HepG2 (cell line): ENCODE data around the gene WDR54. TPM values are rescaled to one million over a fixed set of nuclear protein-coding genes. Genes with fewer than 3 reads are reported as not detected.
A peak's percentile ranks its signal among the peaks of the same experiment; 100 is the strongest.

Source experiments
- ADNP ChIP-seq: sonication (generic); formaldehyde crosslinking; IDR thresholded peaks from 2 replicates; pipeline ENCODE4 v1.4.0; 2020; ENCODE audit warnings: missing genetic modification reagents
- EP300 ChIP-seq, 3 experiments: sonication (generic) in 1 of 3; formaldehyde crosslinking in 1 of 3; IDR thresholded peaks; 2 replicates each; pipeline versions ENCODE4 v1.5.1 to v1.6.1; 2011 to 2020; ENCODE audit warnings: low read depth in 2 of 3, low read length in 2 of 3, borderline replicate concordance in 1 of 3, improper control_type of control experiment in 1 of 3, mild to moderate bottlenecking in 1 of 3, missing genetic modification reagents in 1 of 3, moderate library complexity in 1 of 3
- GATA4 ChIP-seq: sonication (generic); IDR thresholded peaks from 2 replicates; pipeline ENCODE4 v1.6.1; 2016; ENCODE audit warnings: antibody characterized with exemption, low read depth, borderline replicate concordance
- HMG20A ChIP-seq: IDR thresholded peaks from 2 replicates; pipeline ENCODE4 v1.6.1; 2016; ENCODE audit warnings: borderline replicate concordance
- KLF16 ChIP-seq, 2 experiments: sonication (generic) in 1 of 2; formaldehyde crosslinking in 1 of 2; IDR thresholded peaks; 2 replicates each; pipeline versions ENCODE4 v1.6.1 to v1.8.0; 2016 to 2023; ENCODE audit warnings: missing genetic modification reagents in 2 of 2, missing compliant biosample characterization in 1 of 2
- MED13 ChIP-seq: sonication (generic); formaldehyde crosslinking; IDR thresholded peaks from 2 replicates; pipeline ENCODE4 v1.5.0; 2020; ENCODE audit warnings: missing genetic modification reagents
- NR1H2 ChIP-seq: sonication (generic); formaldehyde crosslinking; IDR thresholded peaks from 2 replicates; pipeline ENCODE4 v1.8.1; 2022; ENCODE audit warnings: low read depth, missing genetic modification reagents, borderline replicate concordance
- RBFOX2 ChIP-seq: fragments of 200-400 bp; formaldehyde crosslinking; IDR thresholded peaks from 2 replicates; pipeline ENCODE4 v1.6.1; 2017; ENCODE audit warnings: low read depth, mild to moderate bottlenecking, low read length
- RCOR2 ChIP-seq: IDR thresholded peaks from 2 replicates; pipeline ENCODE4 v1.6.1; 2016; ENCODE audit warnings: missing biosample characterization, missing genetic modification reagents
- RERE ChIP-seq: IDR thresholded peaks from 2 replicates; pipeline ENCODE4 v1.6.1; 2016; ENCODE audit warnings: low read depth, missing genetic modification reagents, missing compliant biosample characterization
- SAP130 ChIP-seq: IDR thresholded peaks from 2 replicates; pipeline ENCODE4 v1.6.1; 2016; ENCODE audit warnings: low read depth
- SKI ChIP-seq: fragments of 450-650 bp; IDR thresholded peaks from one replicate; pipeline ENCODE4 v1.6.1; 2018; ENCODE audit warnings: mild to moderate bottlenecking; ENCODE audit not compliant: partially characterized antibody
- THRA ChIP-seq: sonication (generic); formaldehyde crosslinking; IDR thresholded peaks from 2 replicates; pipeline ENCODE4 v1.4.0; 2020; ENCODE audit warnings: missing genetic modification reagents, borderline replicate concordance
- ZC3H13 ChIP-seq: sonication (generic); formaldehyde crosslinking; IDR thresholded peaks from 2 replicates; pipeline ENCODE4 v1.8.1; 2023; ENCODE audit warnings: mild to moderate bottlenecking, missing genetic modification reagents, moderate library complexity
- ZFP82 ChIP-seq: sonication (generic); formaldehyde crosslinking; IDR thresholded peaks from 2 replicates; pipeline ENCODE4 v1.5.1; 2020; ENCODE audit warnings: mild to moderate bottlenecking, missing genetic modification reagents, borderline replicate concordance
- ZNF18 ChIP-seq: sonication (generic); formaldehyde crosslinking; IDR thresholded peaks from 2 replicates; pipeline ENCODE4 v1.8.0; 2022; ENCODE audit warnings: mild to moderate bottlenecking, missing genetic modification reagents; ENCODE audit not compliant: insufficient replicate concordance
- ZNF224 ChIP-seq: sonication (generic); formaldehyde crosslinking; IDR thresholded peaks from 2 replicates; pipeline ENCODE4 v1.5.0; 2020; ENCODE audit warnings: mild to moderate bottlenecking, missing genetic modification reagents
- ZNF282 ChIP-seq: fragments of 450-650 bp; IDR thresholded peaks from 2 replicates; pipeline ENCODE4 v1.6.1; 2018; ENCODE audit not compliant: partially characterized antibody
- ZNF776 ChIP-seq: sonication (generic); formaldehyde crosslinking; IDR thresholded peaks from 2 replicates; pipeline ENCODE4 v1.4.0; 2020; ENCODE audit warnings: mild to moderate bottlenecking, missing genetic modification reagents
- ZNF816 ChIP-seq: sonication (generic); formaldehyde crosslinking; IDR thresholded peaks from 2 replicates; pipeline ENCODE4 v1.8.0; 2022; ENCODE audit warnings: missing genetic modification reagents, mild to moderate bottlenecking, borderline replicate concordance
- polyA plus RNA-seq, 8 experiments: library from polyadenylated mRNA; depleted of rRNA in 3 of 8; stranded (reverse) in 7 of 8; unstranded in 1 of 8; fragments of >200 nt; fragmentation: Illumina TruSeq in 4 of 8; extraction: Trizol in 4 of 8; gene quantifications; 2 replicates each; pipeline versions ENCODE4 v1.2.1 to v1.2.3, GENCODE V29; 2011 to 2016; ENCODE audit warnings: low read depth in 4 of 8, missing spikeins in 1 of 8, mixed read lengths in 1 of 8; ENCODE audit not compliant: insufficient read depth in 1 of 8
- total RNA-seq, 5 experiments: library from RNA; depleted of rRNA; stranded (reverse); fragments of >200 nt; fragmentation: Illumina TruSeq; extraction: Trizol; gene quantifications; 2 replicates each; pipeline ENCODE4 v1.2.3, GENCODE V29; 2016; ENCODE audit warnings: low read depth in 1 of 5

Gene WDR54
- total and polyA plus RNA-seq, 2 of the 13 experiments (the other 11 are each of a cell fraction or from before 2014, with no cell fraction given): 2.0 to 17.3 TPM

- TF ChIP-seq RERE (CRISPR knock-in tag) (no peak), MED13 (CRISPR knock-in tag) (no peak), RBFOX2 (no peak), KLF16 (CRISPR knock-in tag; IDR thresholded peaks at IDR 0.05) (0 out of 4 replicates have a peak, but pooled peaks of 1 of the 2 experiments have one; percentile 45), HMG20A (CRISPR knock-in tag) (peak; percentile 62), NR1H2 (CRISPR knock-in tag) (no peak), GATA4 (no peak), SAP130 (CRISPR knock-in tag) (peak; percentile 63; the same call in 1 of the 2 replicates), EP300 (IDR thresholded peaks at IDR 0.05; ENCODE audit: low read depth in 2 of 2, low read length in 2 of 2) (no peak), EP300 (CRISPR knock-in tag; IDR thresholded peaks at IDR 0.05; ENCODE audit: borderline replicate concordance) (0 out of 2 replicates have a peak, but pooled peaks have one; percentile 11), ZNF282 (no peak), ZNF18 (CRISPR knock-in tag) (no peak), ZC3H13 (no peak), SKI (peak; percentile 45), ZNF776 (CRISPR knock-in tag) (no peak), ADNP (no peak), ZFP82 (CRISPR knock-in tag) (no peak), RCOR2 (CRISPR knock-in tag) (peak; percentile 64), THRA (CRISPR knock-in tag) (no peak; the same call in 1 of the 2 replicates), ZNF224 (no peak), ZNF816 (CRISPR knock-in tag) (no peak)
Measured at GRCh38 chr2:74447230-74447999, 25.9 kb downstream of the WDR54 start (continued).
